Fibroblast of the aortic adventitia (primary cell): ENCODE data around the gene DMWD. TPM values are rescaled to one million over a fixed set of nuclear protein-coding genes. Genes with fewer than 3 reads are reported as not detected.
A peak's percentile ranks its signal among the peaks of the same experiment; 100 is the strongest.

Experiments
- DNase-seq: peaks from one replicate; pipeline ENCODE4 v3.0.0-alpha.2; 2010; ENCODE audit warnings: low read depth
- H3K4me3 ChIP-seq: 2 replicates; pipeline ENCODE4 v1.5.1; 2011; ENCODE audit warnings: low read depth, mild to moderate bottlenecking, control low read depth, low read length, moderate library complexity
- total RNA-seq: library from RNA; depleted of rRNA; stranded (reverse); fragments of >200 nt; gene quantifications from 2 replicates; pipeline ENCODE4 v1.2.3, GENCODE V29; 2012; ENCODE audit warnings: low replicate concordance
- TF ChIP-seq, protein P1 (sequence below): IDR thresholded peaks from 2 replicates; pipeline ENCODE4 v1.5.1; 2011; ENCODE audit warnings: mild to moderate bottlenecking, low read length, control low read depth, inconsistent platforms; ENCODE audit not compliant: insufficient read depth

The DMWD gene
- total RNA-seq, 1 donor, result 41.4 TPM

- TF ChIP-seq, protein P1, sequence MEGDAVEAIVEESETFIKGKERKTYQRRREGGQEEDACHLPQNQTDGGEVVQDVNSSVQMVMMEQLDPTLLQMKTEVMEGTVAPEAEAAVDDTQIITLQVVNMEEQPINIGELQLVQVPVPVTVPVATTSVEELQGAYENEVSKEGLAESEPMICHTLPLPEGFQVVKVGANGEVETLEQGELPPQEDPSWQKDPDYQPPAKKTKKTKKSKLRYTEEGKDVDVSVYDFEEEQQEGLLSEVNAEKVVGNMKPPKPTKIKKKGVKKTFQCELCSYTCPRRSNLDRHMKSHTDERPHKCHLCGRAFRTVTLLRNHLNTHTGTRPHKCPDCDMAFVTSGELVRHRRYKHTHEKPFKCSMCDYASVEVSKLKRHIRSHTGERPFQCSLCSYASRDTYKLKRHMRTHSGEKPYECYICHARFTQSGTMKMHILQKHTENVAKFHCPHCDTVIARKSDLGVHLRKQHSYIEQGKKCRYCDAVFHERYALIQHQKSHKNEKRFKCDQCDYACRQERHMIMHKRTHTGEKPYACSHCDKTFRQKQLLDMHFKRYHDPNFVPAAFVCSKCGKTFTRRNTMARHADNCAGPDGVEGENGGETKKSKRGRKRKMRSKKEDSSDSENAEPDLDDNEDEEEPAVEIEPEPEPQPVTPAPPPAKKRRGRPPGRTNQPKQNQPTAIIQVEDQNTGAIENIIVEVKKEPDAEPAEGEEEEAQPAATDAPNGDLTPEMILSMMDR, result no peak
- H3K4me3 ChIP-seq, result peak overlapping the region; percentile 82
- DNase-seq, result no peak
Observed at GRCh38 chr19:45766296-45766868, 26.3 kb downstream of the DMWD start.

DNA sequence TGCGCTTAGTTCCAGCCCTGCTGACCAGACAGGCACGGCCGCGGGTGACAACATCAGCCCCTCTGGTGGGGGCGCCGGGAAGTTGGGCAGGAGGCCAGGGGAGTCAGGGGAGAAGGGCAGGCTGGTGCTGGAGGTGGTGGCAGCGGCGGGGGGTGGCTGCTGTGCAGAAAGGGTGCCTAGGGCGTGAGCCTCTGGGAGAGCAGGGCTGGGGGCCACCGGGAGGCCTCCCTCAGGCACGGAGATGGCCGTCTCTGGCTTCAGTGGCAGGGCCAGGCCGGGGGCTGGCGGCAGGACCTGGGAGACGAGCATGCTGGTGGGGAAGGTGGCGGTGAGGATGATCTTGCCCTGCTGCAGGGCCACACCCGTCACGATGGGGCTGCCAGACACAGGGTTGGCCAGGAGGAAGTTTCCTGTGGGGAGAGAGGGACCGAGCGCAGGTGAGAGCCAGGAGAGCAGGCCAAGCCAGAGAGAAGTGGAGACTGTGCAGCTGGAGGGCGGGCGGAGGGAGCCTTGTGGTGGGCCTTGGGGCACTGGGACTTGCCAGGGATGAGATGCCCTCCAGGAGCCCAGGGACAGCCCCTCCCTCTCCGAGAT lies 26.8 kb downstream of the DMWD start:
- DNase-seq, result no peak
- TF ChIP-seq, protein P1, result no peak
- peak overlapping the region; percentile 6 for H3K4me3 ChIP-seq

GRCh38 chr19:45764945-45765701 lies 27.5 kb downstream of the DMWD start:
- TF ChIP-seq, protein P1, result no peak
- DNase-seq, result no peak
- no peak overlapping the region for H3K4me3 ChIP-seq

DNA sequence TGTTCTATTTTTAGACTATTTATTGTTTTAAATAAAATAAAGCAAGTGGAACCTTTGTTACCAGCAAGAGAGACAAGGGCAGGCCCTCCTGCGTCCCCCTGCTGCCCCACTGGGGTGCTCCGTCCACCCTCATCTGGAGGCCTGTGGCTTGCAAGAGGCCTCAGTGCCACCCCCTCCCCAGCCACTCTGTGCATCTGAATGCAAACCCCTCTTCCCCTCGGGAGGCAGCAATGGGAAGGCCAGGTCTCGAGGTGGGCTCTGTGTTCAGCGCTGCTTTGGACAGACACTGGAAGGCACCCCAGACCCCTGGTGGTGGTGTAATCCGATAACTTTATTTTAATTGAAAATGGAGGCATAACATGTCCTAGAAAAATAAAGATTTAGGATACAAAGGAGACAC lies 28.2 kb downstream of the DMWD start:
- DNase-seq, result no peak
- no peak overlapping the region for H3K4me3 ChIP-seq
- TF ChIP-seq, protein P1, result no peak

GRCh38 chr19:45763691-45764294 lies 28.9 kb downstream of the DMWD start:
- TF ChIP-seq, protein P1, result no peak
- DNase-seq, result no peak
- no peak overlapping the region for H3K4me3 ChIP-seq

GRCh38 chr19:45762870-45763631 lies 29.6 kb downstream of the DMWD start:
- no peak for DNase-seq
- H3K4me3 ChIP-seq, result no peak overlapping the region
- TF ChIP-seq, protein P1, result no peak
